Measurements from ENCODE around the gene RLN1.

DNA sequence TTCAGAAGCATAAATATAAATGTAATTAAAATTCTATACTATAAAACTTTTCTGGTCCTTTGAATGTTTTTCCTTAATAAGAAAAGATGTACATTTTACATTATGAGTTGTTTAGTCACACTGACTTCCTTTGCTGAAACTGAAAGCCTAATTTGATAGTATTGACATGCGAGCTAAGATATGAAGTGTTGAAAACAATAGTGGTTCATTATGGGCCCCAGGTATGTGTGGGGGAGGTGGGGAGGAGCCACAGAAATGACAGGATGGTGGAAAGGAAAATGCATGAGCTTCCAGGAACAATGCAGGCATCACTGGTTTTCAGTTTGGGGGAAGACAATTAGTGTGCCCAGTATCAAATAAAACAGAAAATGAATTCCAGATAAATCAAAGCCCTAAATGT, 35.4 kb upstream of the RLN1 start:
- TF ChIP-seq, protein P1, sequence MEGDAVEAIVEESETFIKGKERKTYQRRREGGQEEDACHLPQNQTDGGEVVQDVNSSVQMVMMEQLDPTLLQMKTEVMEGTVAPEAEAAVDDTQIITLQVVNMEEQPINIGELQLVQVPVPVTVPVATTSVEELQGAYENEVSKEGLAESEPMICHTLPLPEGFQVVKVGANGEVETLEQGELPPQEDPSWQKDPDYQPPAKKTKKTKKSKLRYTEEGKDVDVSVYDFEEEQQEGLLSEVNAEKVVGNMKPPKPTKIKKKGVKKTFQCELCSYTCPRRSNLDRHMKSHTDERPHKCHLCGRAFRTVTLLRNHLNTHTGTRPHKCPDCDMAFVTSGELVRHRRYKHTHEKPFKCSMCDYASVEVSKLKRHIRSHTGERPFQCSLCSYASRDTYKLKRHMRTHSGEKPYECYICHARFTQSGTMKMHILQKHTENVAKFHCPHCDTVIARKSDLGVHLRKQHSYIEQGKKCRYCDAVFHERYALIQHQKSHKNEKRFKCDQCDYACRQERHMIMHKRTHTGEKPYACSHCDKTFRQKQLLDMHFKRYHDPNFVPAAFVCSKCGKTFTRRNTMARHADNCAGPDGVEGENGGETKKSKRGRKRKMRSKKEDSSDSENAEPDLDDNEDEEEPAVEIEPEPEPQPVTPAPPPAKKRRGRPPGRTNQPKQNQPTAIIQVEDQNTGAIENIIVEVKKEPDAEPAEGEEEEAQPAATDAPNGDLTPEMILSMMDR (conservative IDR thresholded peaks at IDR 0.05 in 1 of 2, IDR thresholded peaks at IDR 0.05 in 1 of 2; ENCODE audit: low read depth in 1 of 2, low read length in 2 of 2) = no peak
- TF ChIP-seq EZH2 (IDR thresholded peaks at IDR 0.05; ENCODE audit: low read length, missing control alignments) = no peak
